ENCODE results near the gene CERCAM.
"Not testable (repeated sequence)": the region's sequence is repeated elsewhere in the genome, so short reads cannot be mapped to it uniquely, and the experiment has no call there.

The CERCAM gene

GRCh38 chr9:128393145-128393775 lies 27.4 kb upstream of the CERCAM start:
- no peak for DNase-seq

GRCh38 chr9:128393970-128394369 lies 26.7 kb upstream of the CERCAM start:
- no peak for DNase-seq

GRCh38 chr9:128394379-128395168 lies 26.1 kb upstream of the CERCAM start:
- no peak for DNase-seq

- DNase-seq = no peak
Measured at GRCh38 chr9:128396970-128397613, 23.6 kb upstream of the CERCAM start.

GRCh38 chr9:128397831-128398230 lies 22.8 kb upstream of the CERCAM start:
- no peak for DNase-seq

- no peak for DNase-seq
Measured at GRCh38 chr9:128399861-128400260, 20.8 kb upstream of the CERCAM start.

GRCh38 chr9:128404560-128404959 lies 16.1 kb upstream of the CERCAM start:
- DNase-seq = no peak

- no peak for DNase-seq
Measured at GRCh38 chr9:128405077-128405779, 15.4 kb upstream of the CERCAM start.

GRCh38 chr9:128405780-128406171 lies 14.9 kb upstream of the CERCAM start:
- DNase-seq = no peak

- no peak for DNase-seq
Measured at GRCh38 chr9:128406848-128407391, 13.7 kb upstream of the CERCAM start.

GRCh38 chr9:128408963-128409431 lies 11.7 kb upstream of the CERCAM start:
- DNase-seq = no peak

- DNase-seq = no peak
Measured at GRCh38 chr9:128409450-128409849, 11.2 kb upstream of the CERCAM start.

- no peak for DNase-seq
Measured at GRCh38 chr9:128409978-128410377, 10.7 kb upstream of the CERCAM start.

GRCh38 chr9:128411364-128412119 lies 9.1 kb upstream of the CERCAM start:
- no peak for DNase-seq

GRCh38 chr9:128412120-128412790 lies 8.4 kb upstream of the CERCAM start:
- peak; percentile 16 for DNase-seq

- DNase-seq = not testable (repeated sequence)
Measured at GRCh38 chr9:128413728-128414127, 6.9 kb upstream of the CERCAM start.

- no peak for DNase-seq
Measured at GRCh38 chr9:128414461-128414860, 6.2 kb upstream of the CERCAM start.

GRCh38 chr9:128415281-128415680 lies 5.4 kb upstream of the CERCAM start:
- DNase-seq = no peak

- DNase-seq = no peak
Measured at GRCh38 chr9:128416014-128416413, 4.6 kb upstream of the CERCAM start.

- no peak for DNase-seq
Measured at GRCh38 chr9:128416432-128417019, 4.1 kb upstream of the CERCAM start.

All from stimulated activated naive CD4-positive, alpha-beta T cell treated with Interleukin-2 at 50 U/mL for 16 hours (primary cell).